HG03159 (cell line): ENCODE measurements around the gene C9orf40.

Experiments
- ATAC-seq: cut with Tn5 transposase; IDR thresholded peaks from one replicate; pipeline ENCODE4 v1.9.1; 2021; ENCODE audit warnings: mild to moderate bottlenecking, moderate library complexity; ENCODE audit not compliant: unreplicated experiment

The C9orf40 gene

DNA sequence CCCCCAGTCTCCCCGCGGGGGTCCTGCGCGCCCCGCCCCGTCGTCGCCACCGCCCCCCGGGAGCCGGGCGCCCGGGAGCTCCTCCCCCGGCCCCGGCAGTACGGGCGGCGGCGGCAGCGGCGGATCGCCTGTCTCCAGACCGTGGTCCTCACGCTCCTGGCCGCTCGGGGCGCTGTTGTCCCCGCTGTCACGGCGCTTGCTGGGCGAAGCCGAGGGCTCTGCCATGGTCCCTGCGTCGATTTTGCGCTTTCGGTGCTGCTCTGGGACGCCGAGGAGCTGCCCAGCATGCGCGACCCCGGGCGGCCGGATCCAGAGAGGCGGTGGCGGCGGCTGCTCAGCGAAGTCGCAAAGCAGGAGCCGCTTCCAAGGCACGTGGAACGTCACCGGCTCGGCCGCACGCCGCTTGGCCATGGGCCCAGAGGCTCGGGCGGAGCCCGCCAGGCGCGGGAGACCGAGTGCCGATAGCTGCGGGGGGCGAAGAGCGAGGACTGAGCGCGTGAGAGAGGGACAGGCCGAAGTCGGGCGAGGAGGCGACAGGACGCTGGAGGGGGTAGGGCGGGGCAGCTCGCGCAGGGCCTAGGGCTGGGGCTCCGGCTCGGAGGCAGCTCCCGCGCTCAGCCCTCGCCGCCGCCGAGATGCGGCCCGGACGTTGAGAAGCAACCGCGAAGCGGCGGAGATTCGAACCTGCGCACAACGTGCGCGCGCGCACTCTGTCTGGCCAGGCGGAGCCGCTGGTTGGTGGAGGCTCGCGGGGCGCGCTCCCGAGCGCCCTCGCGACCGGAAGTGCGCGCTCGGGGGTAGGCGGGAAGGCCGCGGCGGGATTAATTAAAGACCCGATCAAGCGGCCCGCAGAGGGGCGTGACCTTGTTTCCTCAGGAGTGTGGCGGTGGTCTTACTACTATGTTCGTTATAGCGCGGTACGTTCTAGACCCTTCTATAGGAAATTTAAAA lies at the start of gene C9orf40:
C9orf40 (minus strand) TSS at position 712 of the 951 bp plus-strand sequence; CDS start at position 411, 301 bp downstream.
- peak; percentile 93 for ATAC-seq

DNA sequence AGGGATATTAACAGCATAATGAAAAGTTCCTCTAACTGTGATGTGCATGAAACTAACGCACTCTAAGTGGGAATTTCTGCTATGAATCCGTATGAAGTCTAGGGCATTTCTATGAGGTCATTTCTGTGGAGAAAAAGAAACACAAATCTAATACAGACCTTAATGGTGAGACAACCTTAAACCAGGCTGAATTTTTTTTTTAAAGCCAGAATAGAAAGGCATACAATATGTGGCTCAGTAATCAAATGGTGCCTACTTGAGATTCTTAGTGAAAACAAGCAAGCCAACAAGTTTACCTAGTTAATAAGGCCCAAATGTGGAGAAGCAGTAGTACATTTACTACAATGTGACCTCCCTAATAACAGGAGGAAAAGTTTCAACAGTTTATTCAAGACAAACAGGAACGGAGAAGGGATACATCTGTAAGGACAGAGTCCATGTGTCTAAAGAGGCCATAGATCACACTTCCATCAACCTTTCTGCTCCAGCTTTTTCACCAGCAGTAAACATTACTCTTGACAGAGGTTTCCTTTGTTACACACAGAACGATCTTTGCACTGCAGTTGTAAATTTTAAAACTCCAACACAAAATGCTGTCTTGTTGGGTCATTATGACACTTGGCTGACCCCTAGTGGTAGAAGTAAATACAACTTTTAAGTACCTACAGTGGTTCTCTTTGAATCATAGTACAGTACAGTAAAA lies 49.2 kb upstream of the C9orf40 start:
- peak; percentile 82 for ATAC-seq

- peak; percentile 72 for ATAC-seq
These were observed 48.1 kb upstream of the C9orf40 start for GRCh38 chr9:75000835-75001234.

DNA sequence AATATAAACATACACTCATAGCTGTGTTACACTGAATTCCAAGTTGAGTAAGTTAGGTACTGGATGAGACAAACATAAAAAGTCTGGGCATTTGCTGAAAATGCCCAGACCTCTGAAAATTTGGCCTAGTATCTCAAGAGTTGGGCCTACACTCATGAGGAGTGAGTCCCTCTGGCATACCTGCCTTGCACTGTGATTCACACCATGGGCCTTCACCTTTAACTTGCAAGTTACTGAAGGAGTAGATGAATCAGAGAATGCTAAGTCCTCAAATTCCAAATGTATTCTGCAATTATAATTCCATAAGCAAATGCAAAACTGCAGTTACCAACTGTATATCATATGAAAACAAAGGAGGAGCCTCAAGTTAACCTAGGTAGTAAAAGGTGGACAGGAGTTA lies 32.3 kb upstream of the C9orf40 start:
- ATAC-seq = no peak

- no peak for ATAC-seq
These were observed 31.0 kb upstream of the C9orf40 start for GRCh38 chr9:74983709-74984108.

GRCh38 chr9:74979844-74980243 lies 27.1 kb upstream of the C9orf40 start:
- ATAC-seq = no peak

DNA sequence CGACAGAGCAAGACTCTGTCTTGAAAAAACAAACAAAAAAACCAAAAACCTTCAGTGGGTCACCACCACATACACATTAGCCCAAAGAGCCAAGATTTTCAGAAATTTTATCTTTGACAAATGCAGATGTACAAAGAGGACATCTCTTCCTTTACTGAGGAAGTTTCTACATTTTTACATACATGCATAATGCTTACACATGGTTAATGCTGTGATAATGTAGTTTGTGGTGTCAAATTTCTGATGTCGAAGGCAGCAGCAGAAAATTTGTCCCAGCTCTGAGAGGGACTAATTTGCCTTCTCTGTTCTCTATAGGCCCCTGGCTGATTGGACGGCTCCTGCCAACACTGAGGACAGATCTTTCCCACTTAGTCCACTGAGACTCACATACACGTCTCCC lies 24.6 kb upstream of the C9orf40 start:
- ATAC-seq = no peak

- ATAC-seq = no peak
These were observed 22.8 kb upstream of the C9orf40 start for GRCh38 chr9:74975538-74975937.

DNA sequence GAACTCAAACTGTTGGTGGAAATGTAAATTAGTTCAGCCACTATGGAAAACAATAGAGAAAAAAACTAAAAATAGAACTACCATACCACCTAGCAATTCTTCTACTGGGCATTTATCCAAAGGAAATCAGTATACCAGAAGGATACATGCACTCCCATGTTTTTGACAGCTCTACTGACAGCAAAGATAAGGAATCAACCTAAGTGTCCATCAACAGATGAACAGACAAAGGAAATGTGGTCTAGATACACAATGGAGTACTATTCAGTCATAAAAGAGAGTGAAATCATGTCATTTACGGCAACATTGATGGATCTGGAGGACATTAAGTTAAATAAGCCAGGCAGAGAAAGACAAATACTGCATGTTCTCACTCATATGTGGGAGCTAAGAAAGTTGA lies 21.8 kb upstream of the C9orf40 start:
- no peak for ATAC-seq

GRCh38 chr9:74973714-74974113 lies 21.0 kb upstream of the C9orf40 start:
- no peak for ATAC-seq

- ATAC-seq = no peak
These were observed 10.3 kb upstream of the C9orf40 start for GRCh38 chr9:74963056-74963455.

GRCh38 chr9:74961496-74961895 lies 8.8 kb upstream of the C9orf40 start:
- ATAC-seq = no peak

GRCh38 chr9:74960561-74960960 lies 7.8 kb upstream of the C9orf40 start:
- no peak for ATAC-seq

DNA sequence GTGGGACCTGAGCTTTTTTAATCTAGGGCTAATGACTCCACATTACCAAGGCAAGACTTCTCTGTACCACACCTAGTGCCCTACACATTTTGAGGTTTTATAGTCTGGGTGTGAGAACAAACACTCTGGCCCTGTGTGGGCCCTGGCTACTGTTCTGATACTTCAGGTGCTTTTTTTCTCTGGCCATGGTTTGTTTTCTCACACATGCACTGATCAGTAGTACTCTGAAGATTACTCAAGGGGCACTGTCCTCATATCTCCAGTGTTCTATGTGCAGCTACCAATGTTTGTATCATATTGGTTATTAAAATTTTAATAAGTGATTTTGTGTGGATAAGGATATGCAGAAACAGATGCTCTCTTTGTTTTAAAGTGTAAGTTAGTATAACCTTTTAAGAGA lies 5.9 kb upstream of the C9orf40 start:
- peak; percentile 56 for ATAC-seq

- ATAC-seq = no peak
These were observed 581 bp upstream of the C9orf40 start for GRCh38 chr9:74953235-74953751.

- peak; percentile 40 for ATAC-seq
These were observed 974 bp downstream of the C9orf40 start for GRCh38 chr9:74951725-74952151.

DNA sequence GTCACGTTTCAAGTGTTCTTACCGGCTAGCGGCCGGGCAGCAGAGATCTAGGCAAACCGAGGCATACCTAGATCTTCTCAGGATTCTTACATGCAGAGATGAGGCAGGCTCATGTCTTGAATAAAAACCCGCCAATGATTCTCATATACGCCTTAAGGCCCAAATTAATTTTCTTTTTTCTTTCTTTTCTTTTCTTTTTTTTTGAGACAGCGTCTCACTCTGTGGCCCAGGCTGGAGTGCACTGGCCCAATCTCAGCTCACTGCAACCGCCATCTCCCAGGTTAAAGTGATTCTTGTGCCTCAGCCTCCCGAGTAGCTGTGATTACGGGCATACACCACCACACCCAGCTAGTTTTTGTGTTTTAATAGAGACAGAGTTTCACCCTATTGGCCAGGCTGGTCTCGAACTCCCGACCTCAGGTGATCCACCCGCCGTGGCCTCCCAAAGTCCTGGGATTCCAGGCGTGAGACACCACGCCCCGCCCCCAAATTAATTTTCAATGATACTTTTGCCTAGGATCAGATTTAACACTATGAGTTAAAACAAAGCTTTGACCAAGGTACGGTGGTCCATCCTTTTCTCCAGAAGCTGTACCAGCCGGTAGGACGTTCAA lies 1.5 kb downstream of the C9orf40 start:
- ATAC-seq = no peak

DNA sequence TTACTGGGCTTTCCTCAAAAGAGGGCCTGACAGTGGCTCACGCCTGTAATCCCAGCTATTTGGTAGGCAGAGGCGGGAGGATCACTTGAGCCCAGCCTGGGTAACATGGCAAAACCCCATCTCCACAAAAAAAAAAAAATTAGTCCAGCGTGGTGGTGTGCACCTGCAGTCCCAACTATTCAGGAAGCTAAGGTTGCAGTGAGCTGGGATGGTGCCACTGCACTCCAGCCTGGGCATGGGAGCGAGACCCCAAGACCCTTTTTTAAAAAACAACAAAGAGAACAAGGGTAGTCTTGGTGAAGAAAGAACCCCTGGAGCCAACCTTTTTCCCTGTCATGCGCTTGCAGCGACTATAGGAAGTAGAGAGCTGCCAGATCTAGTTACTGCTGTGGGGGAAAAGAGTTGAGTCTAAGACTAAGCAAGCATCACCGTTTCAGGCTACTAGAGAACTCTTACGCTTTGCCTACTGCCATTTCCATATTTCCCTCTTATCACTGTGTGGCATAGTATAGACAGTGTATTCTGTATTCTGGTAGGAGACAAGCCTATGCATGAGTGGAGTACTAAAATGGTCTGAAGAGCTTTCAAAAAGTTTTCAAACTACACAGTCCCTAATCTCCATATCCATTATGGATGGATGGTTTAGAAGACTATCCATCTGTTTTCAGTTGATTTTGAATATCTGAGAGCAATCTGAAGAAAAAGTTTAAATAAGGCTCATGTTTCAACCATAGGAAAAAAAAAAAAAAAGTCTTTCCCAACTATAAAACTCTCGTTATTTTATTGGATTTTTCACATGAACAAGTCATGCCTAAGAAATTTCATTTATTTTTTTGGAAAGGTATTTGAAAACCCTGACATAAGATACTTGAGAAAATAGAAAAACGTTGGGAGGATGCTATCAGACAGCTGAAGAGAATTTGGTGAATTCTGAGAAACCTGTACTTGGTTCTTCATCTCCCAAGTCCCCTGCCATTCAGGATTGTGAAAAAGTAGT lies 2.6 kb downstream of the C9orf40 start:
- no peak for ATAC-seq

DNA sequence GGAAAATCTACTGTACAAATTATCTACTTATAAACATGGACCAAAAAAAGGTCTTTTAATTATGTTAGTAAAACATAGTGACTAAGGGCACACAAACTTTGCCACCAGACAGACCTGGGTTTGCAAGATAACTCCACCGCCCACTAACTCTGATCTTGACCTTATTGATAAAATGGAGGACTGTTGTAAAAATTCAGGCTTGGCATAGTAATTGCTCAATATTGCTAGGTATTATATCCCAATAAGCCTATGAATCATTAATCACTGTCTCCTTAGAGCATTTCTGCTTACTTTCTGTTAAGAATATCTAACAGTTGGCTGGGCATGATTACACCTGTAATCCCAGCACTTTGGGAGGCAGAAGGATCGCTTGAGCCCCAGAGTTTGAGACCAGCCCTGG lies 3.8 kb downstream of the C9orf40 start:
- ATAC-seq = no peak

GRCh38 chr9:74946686-74947085 lies 6.0 kb downstream of the C9orf40 start:
- no peak for ATAC-seq
